HCT116 (cell line): ENCODE measurements around the gene VAV2. TPM values are rescaled to one million over a fixed set of nuclear protein-coding genes. Genes with fewer than 3 reads are reported as not detected.

ENCODE experiments used
- ATAC-seq: fragments of 200-7000 bp; cut with Tn5 transposase; 2 replicates; pipeline ENCODE4 v1.9.1; 2020; ENCODE audit warnings: mild to moderate bottlenecking, moderate library complexity
- BruUV-seq: library from RNA; stranded (reverse); fragments of 400-500 nt; replicated peaks from 2 replicates; lab custom pipeline; 2021; lab: Mats Ljungman, UMichigan
- CTCF ChIA-PET: fragments of 300-600 bp; sonication (Branson Sonifier 250); formaldehyde crosslinking; loops from one replicate; lab custom pipeline; 2021; ENCODE audit warnings: antibody characterized with exemption; lab: Charles Lee
- POLR2A ChIA-PET: fragments of 300-600, 350-600 bp; sonication (Branson Sonifier 250); formaldehyde crosslinking; loops from one replicate; lab custom pipeline; 2021; ENCODE audit warnings: antibody characterized with exemption; lab: Charles Lee
- RAD21 ChIA-PET, 2 experiments: fragments of 300-600 bp; sonication (Branson Sonifier 250); formaldehyde crosslinking; loops; one replicate each; lab custom pipeline; 2023; ENCODE audit warnings: low total read pairs in 2 of 2; ENCODE audit not compliant: uncharacterized antibody in 2 of 2, unreplicated experiment in 2 of 2, low non-redundant PET in 1 of 2; lab: Charles Lee
- DNase-seq: peaks from one replicate; pipeline ENCODE4 v3.0.0-alpha.2; 2010; ENCODE audit warnings: low read depth, low spot score
- H2AFZ ChIP-seq: fragments of 200-600 bp; shearing (Covaris generic), sonication (generic); 2 replicates; pipeline ENCODE4 v1.6.1; 2017; ENCODE audit warnings: low read depth, mixed run types, mixed read lengths, antibody characterized with exemption, low read length; ENCODE audit not compliant: poor library complexity, severe bottlenecking
- H3K27ac ChIP-seq: 2 replicates; pipeline ENCODE4 v1.5.1; 2012; ENCODE audit warnings: low read depth, low read length
- H3K27me3 ChIP-seq: fragments of 200-600 bp; sonication (generic); 2 replicates; pipeline ENCODE4 v1.6.1; 2016; ENCODE audit warnings: mixed run types, low read length, mixed read lengths; ENCODE audit not compliant: insufficient read depth
- H3K36me3 ChIP-seq, 2 experiments: fragments of 200-500 bp in 1 of 2; fragments of 200-600 bp in 1 of 2; sonication (Bioruptor generic) in 1 of 2; sonication (generic) in 1 of 2; 2 replicates each; pipeline versions ENCODE4 v1.5.1 to v1.6.1; 2014 to 2016; ENCODE audit warnings: low read length in 2 of 2, inconsistent platforms in 1 of 2, mixed read lengths in 1 of 2, mixed run types in 1 of 2; ENCODE audit not compliant: insufficient read depth in 2 of 2, control insufficient read depth in 1 of 2
- H3K4me1 ChIP-seq, 2 experiments: fragments of 200-600 bp in 1 of 2; sonication (generic) in 1 of 2; 2 replicates each; pipeline versions ENCODE4 v1.5.1 to v1.6.1; 2012 to 2017; ENCODE audit warnings: low read length in 2 of 2, inconsistent platforms in 1 of 2, mild to moderate bottlenecking in 1 of 2, mixed read lengths in 1 of 2, mixed run types in 1 of 2, moderate library complexity in 1 of 2; ENCODE audit not compliant: insufficient read depth in 2 of 2, control insufficient read depth in 1 of 2
- H3K4me2 ChIP-seq: fragments of 200-600 bp; sonication (generic); 2 replicates; pipeline ENCODE4 v1.6.1; 2017; ENCODE audit warnings: mixed run types, low read length, mixed read lengths
- H3K4me3 ChIP-seq, 2 experiments: fragments of 200-600 bp in 1 of 2; sonication (generic) in 1 of 2; replicated peaks in 1 of 2; 2 replicates each; pipeline ENCODE4 v1.5.1; 2011 to 2016; ENCODE audit warnings: low read length in 2 of 2, control low read depth in 1 of 2, low read depth in 1 of 2, mild to moderate bottlenecking in 1 of 2, mixed read lengths in 1 of 2, mixed run types in 1 of 2
- H3K79me2 ChIP-seq: fragments of 200-600 bp; sonication (generic); 2 replicates; pipeline ENCODE4 v1.6.1; 2017; ENCODE audit warnings: mild to moderate bottlenecking, mixed run types, low read length, moderate library complexity, mixed read lengths; ENCODE audit not compliant: insufficient read depth
- H3K9ac ChIP-seq: fragments of 200-600 bp; sonication (generic); 2 replicates; pipeline ENCODE4 v1.6.1; 2016; ENCODE audit warnings: low read length, mixed read lengths
- H3K9me2 ChIP-seq: fragments of 200-600 bp; sonication (generic), shearing (Covaris generic); 2 replicates; pipeline ENCODE4 v1.6.1; 2017; ENCODE audit warnings: mixed run types, mild to moderate bottlenecking, moderate library complexity; ENCODE audit not compliant: insufficient read depth
- H3K9me3 ChIP-seq, 2 experiments: fragments of 200-500 bp in 1 of 2; fragments of 200-600 bp in 1 of 2; sonication (Bioruptor generic) in 1 of 2; sonication (generic) in 1 of 2; 2 replicates each; pipeline ENCODE4 v1.6.1; 2014 to 2017; ENCODE audit warnings: low read length in 2 of 2, mixed read lengths in 2 of 2, inconsistent platforms in 1 of 2, low read depth in 1 of 2, mild to moderate bottlenecking in 1 of 2, mixed run types in 1 of 2, moderate library complexity in 1 of 2; ENCODE audit not compliant: control insufficient read depth in 1 of 2, insufficient read depth in 1 of 2
- H4K20me1 ChIP-seq: fragments of 200-600 bp; sonication (generic), shearing (Covaris generic); 2 replicates; pipeline ENCODE4 v1.6.1; 2017; ENCODE audit warnings: mixed run types, mild to moderate bottlenecking, moderate library complexity; ENCODE audit not compliant: insufficient read depth
- ATF3 ChIP-seq: IDR thresholded peaks from 2 replicates; pipeline ENCODE4 v1.6.1; 2012
- CBX3 ChIP-seq: IDR thresholded peaks from 2 replicates; pipeline ENCODE4 v1.6.1; 2012; ENCODE audit warnings: low read depth
- EGR1 ChIP-seq: IDR thresholded peaks from 2 replicates; pipeline ENCODE4 v1.6.1; 2012; ENCODE audit warnings: low read depth
- EZH2phosphoT487 ChIP-seq: fragments of 200-600 bp; IDR thresholded peaks from 2 replicates; pipeline ENCODE4 v1.6.1; 2018; ENCODE audit warnings: antibody characterized with exemption, borderline replicate concordance
- FOSL1 ChIP-seq: IDR thresholded peaks from 2 replicates; pipeline ENCODE4 v1.6.1; 2012; ENCODE audit warnings: low read depth
- POLR2A ChIP-seq: IDR thresholded peaks from 2 replicates; pipeline ENCODE4 v1.7.0; 2011; ENCODE audit warnings: borderline replicate concordance; ENCODE audit not compliant: insufficient read depth, insufficient read length; ENCODE audit errors: extremely low read depth
- POLR2AphosphoS5 ChIP-seq: IDR thresholded peaks from 2 replicates; pipeline ENCODE4 v1.6.1; 2011; ENCODE audit warnings: mild to moderate bottlenecking, low read depth, low read length, moderate library complexity
- RAD21 ChIP-seq: IDR thresholded peaks from 2 replicates; pipeline ENCODE4 v1.6.1; 2012; ENCODE audit warnings: low read depth, mild to moderate bottlenecking
- SIN3A ChIP-seq: IDR thresholded peaks from 2 replicates; pipeline ENCODE4 v1.6.1; 2012; ENCODE audit warnings: low read depth
- SP1 ChIP-seq: IDR thresholded peaks from 2 replicates; pipeline ENCODE4 v1.6.1; 2012; ENCODE audit warnings: low read depth
- TCF7L2 ChIP-seq: IDR thresholded peaks from 2 replicates; pipeline ENCODE4 v1.7.0; 2011; ENCODE audit warnings: borderline replicate concordance, inconsistent platforms; ENCODE audit not compliant: insufficient read depth, insufficient read length; ENCODE audit errors: extremely low read depth
- YY1 ChIP-seq: IDR thresholded peaks from 2 replicates; pipeline ENCODE4 v1.6.1; 2011; ENCODE audit warnings: low read length, low read depth, moderate library complexity, mild to moderate bottlenecking; ENCODE audit not compliant: insufficient replicate concordance; ENCODE audit errors: extremely low read depth
- ZNF274 ChIP-seq: fragments of 200-500 bp; sonication (Bioruptor generic); IDR thresholded peaks from 2 replicates; pipeline ENCODE4 v1.6.1; 2014; ENCODE audit warnings: mild to moderate bottlenecking, low read depth, low read length, inconsistent platforms
- intact Hi-C: fragments of 100-400 bp; cut with micrococcal nuclease; formaldehyde crosslinking; loops from 2 replicates; pipeline ENCODE4 v1.10.0; 2022
- total RNA-seq: library from RNA; stranded (reverse); gene quantifications from one replicate; pipeline ENCODE4 v1.2.1, GENCODE V29; 2021; ENCODE audit not compliant: unreplicated experiment
- TF ChIP-seq, protein P1 (sequence below): IDR thresholded peaks from 2 replicates; pipeline ENCODE4 v1.6.1; 2012; ENCODE audit warnings: low read depth
- TF ChIP-seq, protein P2 (sequence below): IDR thresholded peaks from 2 replicates; pipeline ENCODE4 v1.6.1; 2011; ENCODE audit warnings: mild to moderate bottlenecking, low read length, moderate library complexity; ENCODE audit not compliant: insufficient replicate concordance; ENCODE audit errors: extremely low read depth
- TF ChIP-seq, protein P3 (sequence below), 3 experiments: fragments of 200-600 bp in 1 of 3; sonication (generic) in 1 of 3; IDR thresholded peaks in 2 of 3; conservative IDR thresholded peaks in 1 of 3; 2 replicates each; pipeline ENCODE4 v1.5.1; 2012 to 2017; ENCODE audit warnings: low read depth in 2 of 3, low read length in 2 of 3, antibody characterized with exemption in 1 of 3, borderline replicate concordance in 1 of 3, control low read depth in 1 of 3, mild to moderate bottlenecking in 1 of 3, mixed read lengths in 1 of 3, mixed run types in 1 of 3, moderate library complexity in 1 of 3; ENCODE audit not compliant: insufficient read depth in 1 of 3

The VAV2 gene
- total RNA-seq, 1 experiment from 2014 or later, result 33.2 TPM

- Histone ChIP-seq H3K4me2 (no peak overlapping the region), H3K36me3 (no peaks in the 10 kb centered on the region), H3K9me3 (no peaks in the 10 kb centered on the region), H3K79me2 (no peaks in the 10 kb centered on the region), H3K4me3 (no peak overlapping the region), H3K27ac (no peak overlapping the region), H3K9me2 (no peaks in the 10 kb centered on the region), H3K27me3 (no peaks in the 10 kb centered on the region), H4K20me1 (no peaks in the 10 kb centered on the region), H3K9ac (no peak overlapping the region), H3K4me1 (no peaks in the 10 kb centered on the region), H2AFZ (no peak overlapping the region)
- ATAC-seq (no peak), DNase-seq (no peak)
- ChIA-PET POLR2A (no interaction called here), RAD21 (no interaction called here), CTCF (no interaction called here)
- TF ChIP-seq SP1 (no peak), POLR2AphosphoS5 (no peak), EZH2phosphoT487 (no peak), YY1 (no peak), RAD21 (no peak), ZNF274 (no peak), ATF3 (no peak), FOSL1 (no peak), SIN3A (no peak), EGR1 (no peak), POLR2A (no peak), TCF7L2 (no peak), CBX3 (no peak)
- TF ChIP-seq, protein P1, sequence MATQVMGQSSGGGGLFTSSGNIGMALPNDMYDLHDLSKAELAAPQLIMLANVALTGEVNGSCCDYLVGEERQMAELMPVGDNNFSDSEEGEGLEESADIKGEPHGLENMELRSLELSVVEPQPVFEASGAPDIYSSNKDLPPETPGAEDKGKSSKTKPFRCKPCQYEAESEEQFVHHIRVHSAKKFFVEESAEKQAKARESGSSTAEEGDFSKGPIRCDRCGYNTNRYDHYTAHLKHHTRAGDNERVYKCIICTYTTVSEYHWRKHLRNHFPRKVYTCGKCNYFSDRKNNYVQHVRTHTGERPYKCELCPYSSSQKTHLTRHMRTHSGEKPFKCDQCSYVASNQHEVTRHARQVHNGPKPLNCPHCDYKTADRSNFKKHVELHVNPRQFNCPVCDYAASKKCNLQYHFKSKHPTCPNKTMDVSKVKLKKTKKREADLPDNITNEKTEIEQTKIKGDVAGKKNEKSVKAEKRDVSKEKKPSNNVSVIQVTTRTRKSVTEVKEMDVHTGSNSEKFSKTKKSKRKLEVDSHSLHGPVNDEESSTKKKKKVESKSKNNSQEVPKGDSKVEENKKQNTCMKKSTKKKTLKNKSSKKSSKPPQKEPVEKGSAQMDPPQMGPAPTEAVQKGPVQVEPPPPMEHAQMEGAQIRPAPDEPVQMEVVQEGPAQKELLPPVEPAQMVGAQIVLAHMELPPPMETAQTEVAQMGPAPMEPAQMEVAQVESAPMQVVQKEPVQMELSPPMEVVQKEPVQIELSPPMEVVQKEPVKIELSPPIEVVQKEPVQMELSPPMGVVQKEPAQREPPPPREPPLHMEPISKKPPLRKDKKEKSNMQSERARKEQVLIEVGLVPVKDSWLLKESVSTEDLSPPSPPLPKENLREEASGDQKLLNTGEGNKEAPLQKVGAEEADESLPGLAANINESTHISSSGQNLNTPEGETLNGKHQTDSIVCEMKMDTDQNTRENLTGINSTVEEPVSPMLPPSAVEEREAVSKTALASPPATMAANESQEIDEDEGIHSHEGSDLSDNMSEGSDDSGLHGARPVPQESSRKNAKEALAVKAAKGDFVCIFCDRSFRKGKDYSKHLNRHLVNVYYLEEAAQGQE, result no peak
- TF ChIP-seq, protein P2, sequence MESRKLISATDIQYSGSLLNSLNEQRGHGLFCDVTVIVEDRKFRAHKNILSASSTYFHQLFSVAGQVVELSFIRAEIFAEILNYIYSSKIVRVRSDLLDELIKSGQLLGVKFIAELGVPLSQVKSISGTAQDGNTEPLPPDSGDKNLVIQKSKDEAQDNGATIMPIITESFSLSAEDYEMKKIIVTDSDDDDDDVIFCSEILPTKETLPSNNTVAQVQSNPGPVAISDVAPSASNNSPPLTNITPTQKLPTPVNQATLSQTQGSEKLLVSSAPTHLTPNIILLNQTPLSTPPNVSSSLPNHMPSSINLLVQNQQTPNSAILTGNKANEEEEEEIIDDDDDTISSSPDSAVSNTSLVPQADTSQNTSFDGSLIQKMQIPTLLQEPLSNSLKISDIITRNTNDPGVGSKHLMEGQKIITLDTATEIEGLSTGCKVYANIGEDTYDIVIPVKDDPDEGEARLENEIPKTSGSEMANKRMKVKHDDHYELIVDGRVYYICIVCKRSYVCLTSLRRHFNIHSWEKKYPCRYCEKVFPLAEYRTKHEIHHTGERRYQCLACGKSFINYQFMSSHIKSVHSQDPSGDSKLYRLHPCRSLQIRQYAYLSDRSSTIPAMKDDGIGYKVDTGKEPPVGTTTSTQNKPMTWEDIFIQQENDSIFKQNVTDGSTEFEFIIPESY, result no peak
- TF ChIP-seq, protein P3, sequence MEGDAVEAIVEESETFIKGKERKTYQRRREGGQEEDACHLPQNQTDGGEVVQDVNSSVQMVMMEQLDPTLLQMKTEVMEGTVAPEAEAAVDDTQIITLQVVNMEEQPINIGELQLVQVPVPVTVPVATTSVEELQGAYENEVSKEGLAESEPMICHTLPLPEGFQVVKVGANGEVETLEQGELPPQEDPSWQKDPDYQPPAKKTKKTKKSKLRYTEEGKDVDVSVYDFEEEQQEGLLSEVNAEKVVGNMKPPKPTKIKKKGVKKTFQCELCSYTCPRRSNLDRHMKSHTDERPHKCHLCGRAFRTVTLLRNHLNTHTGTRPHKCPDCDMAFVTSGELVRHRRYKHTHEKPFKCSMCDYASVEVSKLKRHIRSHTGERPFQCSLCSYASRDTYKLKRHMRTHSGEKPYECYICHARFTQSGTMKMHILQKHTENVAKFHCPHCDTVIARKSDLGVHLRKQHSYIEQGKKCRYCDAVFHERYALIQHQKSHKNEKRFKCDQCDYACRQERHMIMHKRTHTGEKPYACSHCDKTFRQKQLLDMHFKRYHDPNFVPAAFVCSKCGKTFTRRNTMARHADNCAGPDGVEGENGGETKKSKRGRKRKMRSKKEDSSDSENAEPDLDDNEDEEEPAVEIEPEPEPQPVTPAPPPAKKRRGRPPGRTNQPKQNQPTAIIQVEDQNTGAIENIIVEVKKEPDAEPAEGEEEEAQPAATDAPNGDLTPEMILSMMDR (IDR thresholded peaks at IDR 0.05 in 2 of 3, conservative IDR thresholded peaks at IDR 0.05 in 1 of 3; ENCODE audit: borderline replicate concordance in 1 of 3, insufficient read depth in 1 of 3, low read depth in 2 of 3, low read length in 2 of 3), result no peak
- intact Hi-C loops, result no loop called here
- BruUV-seq, result no TSS peak
These were observed 163.7 kb downstream of the VAV2 start for GRCh38 chr9:133828338-133828997.
